ENCODE measurements around the gene SORCS3.

Gene SORCS3

DNA sequence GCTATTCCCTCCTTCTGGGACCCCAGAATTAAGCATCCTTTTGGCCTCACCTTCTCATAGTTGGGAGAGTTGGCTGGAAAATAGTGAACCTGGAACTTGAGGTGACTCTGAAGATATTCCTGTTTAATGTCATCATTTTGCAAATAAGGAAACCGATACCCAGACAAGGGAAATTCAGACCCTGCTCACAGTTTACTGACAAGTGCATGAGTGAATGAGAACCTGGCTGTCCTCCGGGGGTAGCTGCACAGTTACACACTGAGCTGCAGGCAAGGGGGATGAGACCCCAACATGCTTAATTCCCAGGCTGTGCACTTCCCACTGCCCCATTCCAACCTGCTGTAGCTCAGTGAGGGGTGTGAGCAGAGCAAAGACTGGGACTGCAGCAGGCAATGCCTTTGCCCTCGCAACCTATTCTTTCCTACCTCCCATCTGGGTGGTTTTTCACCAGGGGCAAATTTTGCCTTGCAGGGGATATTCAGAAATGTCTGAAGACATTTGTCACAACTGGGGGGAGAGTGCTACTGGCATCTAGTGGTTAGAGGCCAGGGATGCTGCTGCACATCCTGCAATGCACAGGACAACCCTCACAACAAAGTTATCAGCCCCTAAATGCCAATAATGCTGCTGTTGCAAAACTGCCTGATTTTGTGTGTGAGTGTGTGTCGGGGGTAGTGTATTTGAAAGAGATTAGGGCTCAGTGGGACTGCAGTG, 136.2 kb downstream of the SORCS3 start:
- DNase-seq (ENCODE audit: low read depth in 2 of 2), result no peak

DNA sequence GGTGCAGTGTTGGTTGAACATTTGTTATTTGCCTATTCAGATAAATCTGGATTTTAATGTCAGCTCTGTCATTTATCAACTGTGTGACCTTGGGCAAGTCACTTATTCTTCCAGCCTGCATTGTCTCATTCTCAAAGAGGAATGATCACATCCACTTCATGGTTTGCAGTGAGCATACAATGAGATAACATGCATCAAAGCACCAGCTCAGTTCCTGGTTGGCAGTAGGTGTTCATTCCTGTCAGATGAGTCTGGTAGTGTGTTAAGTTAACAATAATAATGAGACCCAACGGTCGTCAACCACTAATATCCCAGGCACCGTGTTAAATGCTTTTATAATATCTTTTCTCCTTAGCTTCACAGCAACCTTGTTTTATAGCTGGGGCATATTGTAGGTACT, 137.3 kb downstream of the SORCS3 start:
- DNase-seq (ENCODE audit: low read depth in 2 of 2), result no peak

GRCh38 chr10:104779701-104780100, 138.6 kb downstream of the SORCS3 start:
- no peak for DNase-seq (ENCODE audit: low read depth in 2 of 2)

- DNase-seq (ENCODE audit: low read depth in 2 of 2), result no peak
Measured at GRCh38 chr10:104780165-104780564, 139.1 kb downstream of the SORCS3 start.

- no peak for DNase-seq (ENCODE audit: low read depth in 2 of 2)
Measured at GRCh38 chr10:104780946-104781595, 140.0 kb downstream of the SORCS3 start.

GRCh38 chr10:104784452-104784851, 143.4 kb downstream of the SORCS3 start:
- no peak for DNase-seq (ENCODE audit: low read depth in 2 of 2)

DNA sequence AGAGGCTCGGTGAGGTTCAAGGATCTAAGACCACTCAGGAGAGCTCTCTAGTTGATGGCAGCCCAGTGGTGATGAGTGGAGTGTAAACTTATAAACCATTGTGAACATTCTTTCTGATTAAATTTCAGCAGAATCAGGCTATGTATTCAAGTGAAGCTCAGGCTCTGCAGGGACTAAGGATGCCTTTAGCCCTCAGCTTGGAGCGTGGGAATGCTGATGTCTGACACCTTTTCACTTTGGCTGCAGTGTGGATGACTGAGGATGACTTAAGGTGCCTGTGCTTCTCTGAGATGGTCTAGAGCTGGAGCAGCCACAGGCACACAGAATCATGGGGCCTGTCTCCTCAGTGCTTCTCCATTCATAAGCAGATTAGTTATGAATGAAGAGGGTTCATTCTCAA, 150.4 kb downstream of the SORCS3 start:
- DNase-seq (ENCODE audit: low read depth in 2 of 2), result no peak

DNA sequence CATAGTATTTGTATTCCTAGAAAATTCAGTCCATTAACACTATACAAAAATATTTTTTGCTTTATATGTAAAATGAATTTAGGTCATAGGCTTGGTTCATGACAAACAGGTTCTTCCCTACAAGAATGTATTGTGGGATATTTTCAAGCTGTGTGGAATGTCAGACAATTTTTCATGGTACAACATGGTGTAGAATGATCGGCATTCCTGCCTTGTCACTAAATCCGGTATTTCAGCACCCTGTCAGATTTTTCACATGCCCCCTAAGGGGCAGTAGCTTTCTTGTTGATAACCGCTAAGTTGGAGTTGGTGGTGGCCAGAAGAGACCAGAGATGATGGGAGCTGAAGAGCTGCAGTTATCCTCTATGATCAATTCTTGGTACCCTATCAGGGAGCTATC, 154.3 kb downstream of the SORCS3 start:
- DNase-seq (ENCODE audit: low read depth in 2 of 2), result no peak

- no peak for DNase-seq (ENCODE audit: low read depth in 2 of 2)
Measured at GRCh38 chr10:104796823-104797222, 155.7 kb downstream of the SORCS3 start.

GRCh38 chr10:104802941-104803340, 161.9 kb downstream of the SORCS3 start:
- no peak for DNase-seq (ENCODE audit: low read depth in 2 of 2)

DNA sequence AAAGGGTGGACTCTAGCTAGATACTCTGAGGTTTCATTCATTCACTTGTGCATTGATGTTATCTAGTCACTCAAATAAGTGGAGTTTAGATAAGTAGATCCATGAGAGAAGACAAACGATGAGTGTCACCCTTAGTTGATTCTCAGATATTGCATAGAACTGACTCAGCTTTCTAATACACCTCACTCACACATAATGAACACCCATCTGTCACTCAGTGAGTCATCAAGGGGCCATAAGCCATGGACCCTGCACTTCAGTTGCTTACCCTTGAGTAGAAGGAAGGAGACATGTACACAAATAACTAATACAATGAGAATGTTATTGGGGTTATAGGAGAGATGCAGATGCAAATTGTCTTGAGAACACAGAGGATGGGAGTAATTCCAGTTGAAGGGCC, 163.8 kb downstream of the SORCS3 start:
- no peak for DNase-seq (ENCODE audit: low read depth in 2 of 2)

- DNase-seq (ENCODE audit: low read depth in 2 of 2), result peak in 1 of 2 experiments; percentile 4
Measured at GRCh38 chr10:104806801-104807200, 165.7 kb downstream of the SORCS3 start.

GRCh38 chr10:104807581-104808310, 166.7 kb downstream of the SORCS3 start:
- DNase-seq (ENCODE audit: low read depth in 2 of 2), result no peak

- DNase-seq (ENCODE audit: low read depth in 2 of 2), result no peak
Measured at GRCh38 chr10:104809288-104810090, 168.4 kb downstream of the SORCS3 start.

DNA sequence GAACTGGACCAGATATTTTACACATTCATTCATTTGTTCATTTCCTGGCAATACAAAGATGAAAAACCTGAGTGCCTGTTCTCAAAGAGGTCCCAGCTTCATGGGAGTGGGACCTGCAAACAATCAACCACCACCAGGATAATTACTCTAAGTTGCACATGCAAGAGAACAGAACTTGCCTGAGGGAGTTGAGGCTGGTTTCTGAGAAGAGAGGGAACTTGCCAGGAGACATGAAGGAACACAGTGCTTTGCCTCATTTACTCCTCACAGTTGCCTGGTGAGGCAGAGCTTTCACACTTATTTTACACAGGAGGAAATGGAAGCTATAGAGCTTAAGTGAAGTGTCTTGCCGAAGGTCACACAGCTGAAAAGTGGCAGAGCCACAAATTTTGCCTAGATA, 170.1 kb downstream of the SORCS3 start:
- no peak for DNase-seq (ENCODE audit: low read depth in 2 of 2)

- no peak for DNase-seq (ENCODE audit: low read depth in 2 of 2)
Measured at GRCh38 chr10:104816501-104816900, 175.4 kb downstream of the SORCS3 start.

GRCh38 chr10:104819731-104820130, 178.6 kb downstream of the SORCS3 start:
- DNase-seq (ENCODE audit: low read depth in 2 of 2), result no peak

GRCh38 chr10:104822088-104822487, 181.0 kb downstream of the SORCS3 start:
- no peak for DNase-seq (ENCODE audit: low read depth in 2 of 2)

- peak in 1 of 2 experiments; percentile 11 for DNase-seq (ENCODE audit: low read depth in 2 of 2)
Measured at GRCh38 chr10:104824380-104825006, 183.4 kb downstream of the SORCS3 start.

- no peak for DNase-seq (ENCODE audit: low read depth in 2 of 2)
Measured at GRCh38 chr10:104831272-104831671, 190.2 kb downstream of the SORCS3 start.

DNA sequence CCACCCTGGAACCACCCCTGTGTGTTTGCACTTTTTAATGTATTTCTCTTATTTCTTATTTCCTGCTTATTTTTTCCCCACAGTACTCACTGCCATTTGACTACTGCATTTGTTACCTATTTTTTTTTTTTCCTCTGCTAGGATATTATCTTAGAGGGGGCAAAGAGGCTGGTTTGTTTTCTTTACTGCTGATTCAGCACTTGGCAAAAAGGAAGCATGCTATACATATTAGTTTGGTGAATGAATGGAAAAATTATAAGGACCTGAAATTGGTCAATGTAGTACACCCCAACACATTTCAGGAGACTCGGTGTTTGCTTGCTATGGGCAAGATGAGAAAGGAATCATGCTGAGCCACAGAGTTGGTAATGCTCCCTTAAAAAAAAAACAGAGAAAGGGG, 193.5 kb downstream of the SORCS3 start:
- DNase-seq (ENCODE audit: low read depth in 2 of 2), result no peak

DNA sequence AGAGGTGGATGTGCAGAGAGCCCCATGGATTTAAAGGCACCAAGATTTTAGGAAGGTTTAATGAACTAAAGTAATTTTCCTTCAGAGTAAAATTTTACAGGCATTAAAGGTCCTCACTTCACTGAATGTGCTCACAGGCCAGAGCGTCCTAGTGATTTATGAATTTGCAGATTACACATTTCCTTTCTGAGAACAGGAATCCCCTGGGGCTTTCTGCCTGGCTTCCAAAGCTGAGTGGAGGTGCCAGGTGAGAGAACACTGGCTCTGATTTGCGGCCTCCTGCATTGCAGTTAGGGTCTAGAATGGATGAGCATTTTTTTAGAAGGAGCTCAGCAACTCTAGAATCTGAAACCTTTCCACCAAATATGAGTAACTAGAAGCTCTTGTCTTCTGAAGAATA, 194.3 kb downstream of the SORCS3 start:
- no peak for DNase-seq (ENCODE audit: low read depth in 2 of 2)
